Hypothalamus (tissue), 51 donors: Measurements from ENCODE around the gene CAMSAP3.
"Not testable (repeated sequence)": the region's sequence is repeated elsewhere in the genome, so short reads cannot be mapped to it uniquely, and the experiment has no call there.

ENCODE experiments used
- DNase-seq, 51 donors: peaks; one replicate each; lab custom pipeline; 2025; lab: John Stamatoyannopoulos, UW

The CAMSAP3 gene

DNA sequence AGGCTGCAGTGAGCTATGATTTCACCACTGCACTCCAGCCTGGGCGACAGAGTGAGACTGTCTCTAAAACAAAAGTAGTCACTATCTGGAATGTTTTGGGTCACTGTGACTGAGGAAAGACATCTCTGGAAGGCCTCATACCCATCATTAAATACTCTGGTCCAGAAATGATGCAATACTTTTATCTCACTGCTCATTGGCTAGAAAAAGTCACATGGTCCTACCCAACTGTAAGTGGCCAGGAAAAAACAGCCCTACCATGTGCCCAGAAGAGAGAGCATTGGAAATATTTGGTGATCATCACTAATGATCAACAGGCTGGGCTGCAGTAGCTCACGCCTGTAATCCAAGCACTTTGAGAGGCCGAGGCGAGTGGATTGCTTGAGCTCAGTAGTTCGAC, 30.3 kb upstream of the CAMSAP3 start:
- no peak for DNase-seq

DNA sequence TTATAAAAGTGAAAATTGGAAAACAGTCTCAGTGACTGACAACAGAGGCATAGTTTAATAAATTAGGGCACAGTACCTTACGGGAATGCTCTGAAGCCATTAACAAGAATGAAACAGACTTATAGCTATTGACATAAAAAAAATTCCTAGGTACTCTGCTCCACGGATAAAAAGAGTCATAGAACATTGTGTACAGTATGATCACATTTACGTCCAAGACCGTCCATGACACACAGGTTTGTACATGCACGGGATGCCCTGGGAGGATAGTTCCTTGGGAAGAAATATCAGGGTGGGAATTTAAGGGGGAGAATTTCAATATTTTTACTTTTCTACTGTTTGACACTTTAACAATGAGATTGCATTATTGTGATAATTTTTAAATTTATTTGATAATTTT, 24.9 kb upstream of the CAMSAP3 start:
- DNase-seq, result no peak

DNA sequence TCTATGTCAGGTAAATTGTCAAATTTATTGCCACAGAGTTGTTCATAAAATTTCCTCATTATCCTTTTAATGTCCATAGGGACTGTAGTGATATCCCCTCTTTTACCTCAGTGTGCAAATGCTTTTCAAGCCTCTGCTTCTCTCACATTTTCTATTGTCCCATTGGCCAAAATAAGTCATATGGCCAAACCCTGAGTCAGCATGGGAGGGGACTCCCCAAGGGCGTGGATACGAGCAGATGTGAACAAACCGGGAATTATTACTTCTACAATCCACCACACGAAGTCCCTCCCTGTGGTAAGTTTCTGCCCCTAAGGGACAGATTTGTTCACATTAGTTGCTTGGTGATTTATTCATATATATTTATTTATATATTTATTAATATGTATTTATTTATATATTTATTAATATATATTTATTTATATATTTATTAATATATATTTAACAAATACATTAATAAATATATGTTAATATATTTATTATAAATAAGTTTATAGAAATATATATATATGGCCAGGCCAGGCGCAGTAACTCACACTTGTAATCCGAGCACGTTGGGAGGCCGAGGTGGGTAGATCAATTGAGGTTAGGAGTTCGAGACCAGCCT, 20.1 kb upstream of the CAMSAP3 start:
- DNase-seq, result no peak

DNA sequence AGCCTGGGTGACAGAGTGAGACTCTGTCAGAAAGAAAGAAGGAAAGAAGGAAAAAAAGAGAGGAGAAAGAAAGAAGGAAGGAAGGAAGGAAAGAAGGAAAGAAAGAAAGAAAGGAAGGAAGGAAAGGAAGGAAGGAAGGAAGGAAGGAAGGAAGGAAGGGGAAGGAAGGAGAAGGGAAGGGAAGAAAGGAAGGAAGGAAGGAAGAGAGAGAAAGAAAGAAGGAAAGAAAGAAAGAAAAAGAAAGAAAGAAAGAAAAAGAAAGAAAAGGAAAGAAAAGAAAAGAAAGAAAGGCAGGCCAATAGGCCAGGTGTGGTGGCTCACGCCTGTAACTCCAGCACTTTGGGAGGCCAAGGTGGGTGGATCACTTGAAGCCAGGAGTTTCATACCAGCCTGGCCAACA, 18.2 kb upstream of the CAMSAP3 start:
- not testable (repeated sequence) for DNase-seq

DNA sequence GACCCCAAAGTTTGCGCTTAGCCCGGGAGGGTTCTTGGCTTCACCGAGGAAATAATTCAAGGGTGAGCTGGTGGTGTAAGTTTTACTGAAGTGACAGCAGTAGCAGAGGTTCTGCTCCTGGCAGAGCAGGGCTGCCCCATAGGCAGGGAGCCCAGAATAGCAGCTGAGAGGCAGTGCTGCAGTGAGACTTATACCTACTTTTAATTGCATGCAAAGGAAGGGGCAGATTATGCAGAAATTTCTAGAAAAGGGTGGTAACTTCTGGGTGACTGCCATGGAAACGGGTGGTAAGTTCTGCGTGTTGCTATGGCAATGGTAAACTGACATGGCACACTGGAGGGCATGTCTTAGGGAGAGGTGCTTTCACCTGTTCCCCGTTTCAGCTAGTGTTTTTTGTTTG, 17.5 kb upstream of the CAMSAP3 start:
- DNase-seq, result no peak

DNA sequence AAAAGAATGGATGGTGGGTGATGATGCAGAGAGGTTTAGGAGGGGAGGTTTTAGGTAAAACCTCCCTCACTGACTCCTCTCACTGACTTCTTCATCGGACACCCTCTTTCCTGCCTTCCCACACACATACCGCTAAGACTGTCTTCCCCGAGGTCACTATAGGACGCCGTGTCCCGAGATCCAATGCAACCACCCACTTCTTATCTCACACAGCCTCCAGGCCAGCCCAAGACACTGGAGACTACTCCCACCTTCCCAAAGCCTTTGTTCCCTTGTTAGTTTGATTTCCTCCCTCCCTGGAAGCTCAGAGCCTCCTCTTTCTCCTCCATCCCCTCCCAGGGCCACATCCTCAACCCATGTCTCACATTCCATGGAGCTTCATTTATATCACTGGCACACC, 16.5 kb upstream of the CAMSAP3 start:
- no peak for DNase-seq

DNA sequence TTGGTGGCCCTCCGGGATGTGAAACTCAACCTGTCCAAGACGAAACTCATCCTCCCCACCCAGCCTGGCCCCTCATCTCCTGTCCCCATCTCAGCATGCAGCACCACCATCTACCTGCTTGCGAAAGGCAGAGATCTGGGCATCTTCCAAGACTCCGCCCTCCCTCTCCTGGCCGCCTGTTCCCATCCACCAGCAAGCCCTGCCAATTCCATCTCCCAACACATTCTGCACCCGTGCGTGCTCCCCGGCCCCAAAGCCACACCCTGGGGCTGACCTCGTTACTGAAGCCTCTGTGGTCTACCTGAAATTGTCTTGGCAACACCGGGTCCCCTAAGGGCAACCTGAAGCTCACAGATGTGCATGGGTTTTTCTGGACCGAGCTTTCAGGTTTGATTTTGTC, 13.2 kb upstream of the CAMSAP3 start:
- no peak for DNase-seq

DNA sequence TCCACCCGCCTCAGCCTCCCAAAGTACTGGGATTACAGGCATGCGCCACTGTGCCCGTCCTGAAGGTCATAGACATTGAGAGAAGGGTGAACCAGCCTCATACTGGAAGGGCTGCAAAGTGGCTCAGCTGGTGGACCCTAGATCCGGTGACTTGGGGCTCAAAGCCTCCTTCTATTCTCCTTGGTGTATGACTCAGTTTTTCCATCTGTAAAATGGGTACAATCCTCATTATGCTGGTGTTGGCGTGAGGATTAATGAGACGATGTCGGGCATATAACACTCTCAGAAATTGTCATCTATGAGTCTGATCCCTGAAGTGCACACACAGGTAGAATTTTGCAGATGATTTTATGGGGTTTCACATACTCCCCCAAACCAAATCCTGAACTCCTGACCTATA, 5.8 kb upstream of the CAMSAP3 start:
- DNase-seq, result no peak

DNA sequence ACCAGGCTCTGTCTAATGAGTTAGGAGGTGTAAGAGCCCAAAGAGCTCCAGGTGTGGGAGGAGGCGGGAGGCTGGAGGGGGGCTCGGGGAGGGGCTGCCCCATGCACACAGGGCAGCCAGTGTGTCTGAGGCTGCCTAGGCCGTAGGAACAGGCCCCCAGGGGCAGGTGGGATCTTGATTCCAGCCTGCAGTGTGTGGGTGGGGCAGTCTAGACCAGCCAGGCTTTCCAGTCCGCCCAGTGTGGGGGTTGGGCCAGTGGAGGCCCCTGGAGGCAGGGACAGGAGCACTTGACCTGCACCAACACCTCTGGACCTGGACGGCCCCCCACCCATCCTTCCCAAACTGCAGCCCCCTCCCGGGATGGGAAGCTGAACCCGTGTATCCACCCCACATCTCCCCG, 5.4 kb upstream of the CAMSAP3 start:
- no peak for DNase-seq

DNA sequence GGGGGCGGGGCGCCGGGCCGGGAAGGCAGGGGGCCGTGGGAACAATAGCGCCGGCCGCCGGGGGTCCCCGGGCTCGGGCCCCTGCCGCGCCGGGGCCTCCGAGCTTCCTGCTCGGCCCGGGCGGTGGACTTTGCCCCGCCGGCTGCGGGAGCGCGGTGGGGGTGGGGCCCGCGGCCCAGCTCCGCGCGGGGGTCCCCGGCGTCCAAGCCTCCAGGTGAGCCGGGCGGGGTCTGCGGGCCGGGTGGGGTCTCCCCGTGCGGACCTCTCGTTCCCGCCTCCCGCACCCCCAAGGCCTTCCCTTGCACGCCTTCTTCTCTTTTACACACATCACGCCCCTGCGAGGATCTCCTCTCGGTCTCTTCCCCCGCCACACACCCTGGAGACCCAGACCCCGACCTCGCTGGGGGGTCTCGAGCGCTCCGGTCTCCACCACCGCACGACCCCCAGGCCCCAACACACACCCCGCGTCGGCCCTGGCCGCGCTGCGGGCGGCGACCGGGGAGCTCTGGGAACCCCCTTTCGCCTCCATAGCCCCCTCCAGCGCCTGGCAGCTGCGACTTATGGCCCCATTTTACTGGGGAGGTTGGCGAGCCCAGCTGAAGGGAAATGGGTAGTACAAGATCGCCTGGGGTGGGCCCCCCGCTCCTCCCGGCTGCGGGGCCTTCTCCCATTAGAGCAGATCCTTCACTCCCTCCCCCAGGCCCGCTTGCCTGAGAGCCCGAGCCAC, 711 bp downstream of the CAMSAP3 start:
- DNase-seq, result no peak

DNA sequence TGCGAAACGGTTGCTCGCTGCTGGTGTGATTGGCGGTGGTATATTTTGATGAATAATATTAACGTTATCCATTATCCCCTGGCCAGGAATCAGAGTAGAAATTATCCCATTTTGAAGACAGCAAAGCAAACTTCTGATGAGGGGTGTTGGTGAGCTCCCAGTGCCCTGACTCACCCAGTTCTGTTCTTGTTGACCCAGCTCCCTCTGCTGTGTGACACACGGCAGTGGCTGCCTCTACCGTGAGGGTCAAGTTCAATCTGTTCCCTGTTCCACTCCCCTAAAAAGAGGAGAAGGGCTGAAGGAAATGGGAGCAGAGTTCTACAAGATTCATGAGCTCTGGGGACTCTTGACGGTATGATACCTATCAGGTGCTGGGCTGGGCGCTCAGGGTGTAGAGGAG, 2.0 kb downstream of the CAMSAP3 start:
- DNase-seq, result no peak

DNA sequence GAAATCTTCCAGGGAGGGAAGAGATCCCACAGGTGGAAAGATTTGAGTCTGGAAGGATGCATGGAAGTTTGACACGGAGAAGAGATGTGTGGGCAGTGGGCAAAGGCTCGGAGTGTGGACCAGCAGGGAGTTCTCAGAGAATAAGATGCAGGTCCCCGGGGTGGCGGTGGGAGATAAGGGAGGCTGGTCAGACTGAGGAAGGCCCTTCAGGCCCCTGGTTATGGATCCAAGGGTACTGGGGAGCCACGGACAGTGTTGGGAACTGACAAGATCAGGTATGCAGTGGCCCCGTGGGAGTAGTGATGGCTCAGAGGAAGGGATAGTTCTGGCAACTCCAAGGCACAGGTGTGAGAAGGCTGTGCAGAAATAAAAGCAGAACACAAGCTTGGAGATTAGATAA, 2.5 kb downstream of the CAMSAP3 start:
- no peak for DNase-seq

DNA sequence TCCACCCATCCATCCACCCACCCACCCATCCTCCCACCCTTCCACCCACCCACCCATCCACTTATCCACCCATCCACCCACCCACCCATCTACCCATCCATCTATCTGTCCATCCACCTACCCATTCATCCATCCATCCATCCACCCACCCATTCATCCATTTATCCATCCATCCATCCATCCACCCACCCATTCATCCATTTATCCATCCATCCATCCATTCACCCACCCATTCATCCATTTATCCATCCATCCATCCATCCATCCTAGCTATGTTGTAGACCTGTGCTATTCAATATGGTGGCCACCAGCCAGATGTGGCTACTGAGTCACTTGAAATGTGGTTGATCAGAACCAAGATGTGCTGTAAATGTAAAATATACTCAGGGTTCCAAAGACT, 5.1 kb downstream of the CAMSAP3 start:
- DNase-seq, result no peak

DNA sequence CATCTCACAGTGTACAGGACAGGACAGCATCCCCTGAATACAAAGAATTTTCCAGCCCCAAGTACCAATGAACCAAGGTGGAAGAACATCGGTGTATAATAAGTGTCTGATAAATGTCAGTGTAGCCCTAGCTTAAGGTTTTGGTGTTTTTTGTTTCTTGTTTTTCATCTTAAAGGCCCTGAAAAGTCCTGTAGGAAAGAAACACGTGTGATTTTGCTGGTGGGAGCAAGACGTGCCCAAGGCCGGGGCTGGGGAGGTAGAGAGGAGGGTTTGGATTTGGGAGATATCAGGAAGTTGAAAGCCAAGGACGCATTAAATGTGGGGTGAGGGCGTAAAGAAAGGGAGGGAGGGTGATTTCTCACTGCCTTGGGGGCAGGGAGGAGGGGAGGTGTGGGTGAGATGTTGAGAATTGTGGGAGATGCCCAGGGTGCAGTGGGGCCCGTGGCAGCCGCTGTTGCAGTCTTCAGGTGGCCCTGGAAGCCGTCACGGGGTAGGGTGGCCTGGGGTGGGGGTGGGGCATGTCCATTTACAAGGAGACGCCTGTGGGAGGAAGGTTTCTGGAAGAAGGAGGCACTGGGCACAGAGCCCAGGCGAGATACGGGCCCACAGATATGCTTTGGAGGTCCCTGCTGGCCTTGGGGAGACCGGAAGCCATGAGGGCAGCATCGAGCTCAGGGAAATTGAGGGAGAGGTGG, 6.7 kb downstream of the CAMSAP3 start:
- no peak for DNase-seq

DNA sequence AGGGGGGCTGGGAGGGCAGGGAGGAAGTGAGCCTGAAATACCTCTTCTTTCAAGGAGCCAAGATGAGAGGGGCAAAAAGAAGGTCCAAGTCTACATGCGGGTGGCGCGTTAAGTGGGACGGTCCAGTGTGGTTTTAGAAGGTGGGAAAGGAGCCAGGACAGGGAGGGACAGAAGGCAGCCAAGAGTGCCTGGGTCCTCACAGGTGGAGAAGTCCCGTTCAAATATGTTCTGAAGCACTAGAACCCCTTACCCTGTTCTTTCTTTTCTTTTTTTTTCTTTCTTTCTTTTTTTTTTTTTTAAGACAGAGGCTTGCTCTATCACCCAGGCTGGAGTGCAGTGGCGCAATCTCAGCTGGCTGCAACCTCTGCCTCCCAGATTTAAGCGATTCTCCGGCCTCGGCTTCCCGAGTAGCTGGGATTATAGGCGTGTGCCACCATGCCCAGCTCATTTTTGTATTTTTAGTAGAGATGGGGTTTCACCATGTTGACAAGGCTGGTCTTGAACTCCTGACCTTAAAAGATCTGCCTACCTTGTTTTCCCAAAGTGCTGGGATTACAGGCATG, 7.4 kb downstream of the CAMSAP3 start:
- no peak for DNase-seq

DNA sequence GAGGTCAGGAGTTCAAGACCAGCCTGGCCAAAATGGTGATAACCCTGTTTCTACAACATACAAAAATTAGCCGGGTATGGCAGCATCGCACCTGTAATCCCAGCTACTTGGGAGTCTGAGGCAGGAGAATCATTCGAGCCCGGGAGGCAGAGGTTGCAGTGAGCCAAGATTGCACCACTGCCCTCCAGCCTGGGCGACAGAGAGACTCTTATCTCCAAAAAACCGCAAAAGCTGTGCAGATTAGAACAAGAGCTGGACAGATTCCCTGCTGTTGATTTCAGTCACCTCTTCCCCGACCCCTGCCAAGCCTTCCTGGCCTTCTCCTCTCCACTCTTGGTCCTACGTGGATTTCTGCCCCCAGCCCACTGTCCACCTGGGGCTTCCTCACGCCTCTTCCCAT, 8.3 kb downstream of the CAMSAP3 start:
- DNase-seq, result no peak

DNA sequence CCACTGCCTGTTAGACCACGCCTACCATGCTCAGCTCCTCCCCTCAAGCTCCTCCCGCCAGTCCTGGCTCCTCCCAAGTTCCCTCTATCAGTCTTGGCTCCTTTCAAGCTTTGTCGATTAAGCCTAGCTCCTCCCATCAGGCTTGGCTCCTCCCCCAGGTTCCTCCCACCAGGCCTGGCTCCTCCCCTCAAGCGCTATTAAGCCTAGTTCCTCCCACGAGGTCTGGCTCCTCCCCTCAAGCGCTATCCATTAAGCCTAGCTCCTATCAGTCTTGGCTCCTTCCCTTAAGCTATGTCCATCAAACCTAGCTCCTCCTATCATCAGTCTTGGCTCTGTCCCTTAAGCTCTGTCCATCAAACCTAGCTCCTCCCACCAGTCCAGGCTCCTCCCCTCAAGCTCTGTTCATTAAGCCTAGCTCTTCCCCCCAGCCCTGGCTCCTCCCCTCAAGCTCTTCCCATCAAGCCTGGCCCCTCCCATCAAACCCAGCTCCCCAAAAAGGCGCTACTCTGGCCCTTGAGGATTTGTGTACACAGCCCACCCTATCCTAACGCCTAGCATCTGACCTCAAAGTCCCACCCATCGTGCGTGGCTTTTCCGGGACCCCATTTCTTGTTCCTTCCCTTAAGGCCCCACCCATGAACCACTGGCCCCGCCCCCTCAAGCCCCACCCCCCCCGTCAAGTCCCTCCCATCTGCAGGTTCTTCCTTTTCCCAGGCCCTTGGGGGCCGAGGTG, 10.0 kb downstream of the CAMSAP3 start:
- no peak for DNase-seq

DNA sequence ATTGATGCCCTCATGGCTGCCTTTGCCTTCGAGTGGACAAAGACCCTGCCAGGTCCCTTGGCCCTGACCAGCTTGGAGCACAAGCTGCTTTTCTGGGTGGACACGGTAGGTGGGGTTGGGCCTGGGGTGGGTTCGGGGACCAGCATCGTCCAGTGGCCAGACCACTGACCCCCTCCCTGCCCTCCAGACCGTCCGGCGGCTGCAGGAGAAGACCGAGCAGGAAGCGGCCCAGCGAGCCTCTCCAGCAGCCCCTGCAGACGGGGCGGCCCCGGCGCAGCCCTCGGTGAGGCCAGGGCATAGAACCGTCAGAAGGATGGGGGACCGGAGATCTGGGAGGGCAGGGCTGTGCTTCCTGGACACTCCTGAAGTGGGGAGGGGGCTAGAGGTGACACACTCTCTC, 10.6 kb downstream of the CAMSAP3 start:
- no peak for DNase-seq

DNA sequence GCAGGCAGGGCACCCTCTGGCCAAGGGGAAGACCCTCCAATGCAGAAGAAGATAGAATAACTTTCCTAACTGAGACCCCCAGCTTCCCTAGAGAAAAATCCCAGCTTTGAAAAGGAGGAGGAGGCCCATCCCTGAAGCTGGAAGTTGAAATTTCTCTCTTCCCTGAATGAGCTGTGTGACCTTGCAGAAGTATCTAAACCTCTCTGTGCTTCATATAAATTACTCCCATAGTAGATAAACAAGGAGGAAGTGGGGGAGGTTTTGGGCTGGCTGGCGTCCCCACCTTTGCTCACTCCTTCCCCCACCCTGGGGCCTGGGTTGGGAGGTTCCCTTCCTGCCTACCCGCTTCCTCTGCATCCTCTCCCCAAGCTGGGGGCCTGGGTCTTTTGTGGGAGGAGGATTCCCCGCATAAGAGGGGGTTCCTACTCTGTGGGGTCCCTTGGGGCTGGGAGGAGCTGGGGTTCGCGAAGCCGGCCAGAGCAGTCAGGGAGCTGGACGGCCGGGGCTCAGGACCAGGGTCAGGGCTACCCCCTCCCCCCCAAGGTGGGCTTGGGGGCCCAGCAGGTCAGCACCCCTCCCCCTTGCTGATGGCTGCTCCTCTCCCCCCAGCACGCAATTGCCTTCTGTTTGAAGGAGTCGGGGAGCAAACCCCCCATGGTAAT, 11.7 kb downstream of the CAMSAP3 start:
- DNase-seq, result no peak

DNA sequence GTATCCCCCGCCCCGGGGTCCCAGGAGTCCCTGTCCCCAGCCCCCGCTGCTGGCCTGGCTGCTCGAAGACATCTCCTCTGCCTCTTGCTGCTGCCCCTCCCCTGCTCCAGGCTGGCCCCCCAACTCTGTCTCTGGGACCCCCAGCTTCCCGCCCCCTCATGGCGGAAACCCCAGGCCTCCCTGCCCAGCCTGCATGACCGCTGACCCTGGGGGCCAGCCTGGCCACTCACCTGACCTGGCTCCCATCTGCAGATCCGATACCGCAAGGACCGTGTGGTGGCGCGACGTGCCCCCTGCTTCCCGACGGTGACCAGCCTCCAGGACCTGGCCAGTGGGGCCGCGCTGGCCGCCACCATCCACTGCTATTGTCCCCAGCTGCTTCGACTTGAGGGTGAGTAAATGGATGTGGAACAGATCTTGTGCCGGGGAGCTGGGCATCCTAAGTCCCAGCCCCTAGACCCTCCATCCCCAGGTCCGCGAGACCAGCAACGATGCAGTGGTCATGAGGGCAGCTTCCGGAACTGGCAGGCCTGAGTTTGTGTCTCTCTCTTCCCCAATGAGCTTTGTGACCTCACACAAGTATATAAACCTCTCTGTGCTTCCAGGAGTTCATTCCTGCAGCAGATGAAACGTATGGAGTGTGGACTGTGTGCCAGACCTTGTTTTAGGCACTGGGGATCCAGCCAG, 12.4 kb downstream of the CAMSAP3 start:
- no peak for DNase-seq
